ENCODE results near the gene FZD7. TPM values are rescaled to one million over a fixed set of nuclear protein-coding genes. Genes with fewer than 3 reads are reported as not detected.

Gene FZD7
- total and polyA plus RNA-seq, 9 of the 15 experiments (the other 6 are each of a cell fraction or from before 2014, with no cell fraction given), result 0.11 to 2.4 (median 0.69) TPM

GRCh38 chr2:202014318-202014717 is 19.3 kb upstream of the FZD7 start:
- BruUV-seq (replicated peaks), result no TSS peak
- Histone ChIP-seq H3K4me2 (ENCODE audit: insufficient read depth, low read length) (no peak overlapping the region), H3K4me3 (no peak overlapping the region), H3K9me1 (ENCODE audit: control insufficient read depth, insufficient read depth, low read length) (no peaks in the 10 kb centered on the region), H3K79me2 (ENCODE audit: control insufficient read depth, insufficient read depth, low read length) (no peaks in the 10 kb centered on the region), H3K9me3 (replicated peaks; ENCODE audit: control insufficient read depth, insufficient read depth, low read depth, low read length) (no peaks in the 10 kb centered on the region), H2AFZ (ENCODE audit: low read depth, low read length) (no peak overlapping the region), H3K4me1 (replicated peaks in 1 of 2; ENCODE audit: control insufficient read depth in 2 of 2, insufficient read depth in 2 of 2, low read length in 2 of 2) (no peaks in the 10 kb centered on the region; a peak in 2 of 5 replicates), H3K27me3 (ENCODE audit: control insufficient read depth in 2 of 2, insufficient read depth in 2 of 2, low read length in 2 of 2) (peaks cover 0 to 28% of the 10 kb centered on the region in 2 experiments; a peak in 3 of 5 replicates), H3K27ac (ENCODE audit: extremely low read depth, low read depth, low read length) (no peak overlapping the region), H3K9ac (ENCODE audit: insufficient read depth in 1 of 2, low read depth in 2 of 2, low read length in 2 of 2) (no peak overlapping the region), H3K36me3 (ENCODE audit: control insufficient read depth, insufficient read depth, low read length) (no peaks in the 10 kb centered on the region), H4K20me1 (replicated peaks; ENCODE audit: control insufficient read depth, insufficient read depth, low read length) (no peaks in the 10 kb centered on the region; the same call in 1 of the 2 replicates)
- ChIA-PET POLR2A (no interaction called here), CTCF (ENCODE audit: low intra/inter-chr PET ratio) (no interaction called here)
- ATAC-seq (no peak), FAIRE-seq (no peak), DNase-seq (ENCODE audit: extremely low read depth in 1 of 4, low spot score in 3 of 4) (no peak)
- in situ Hi-C loops (cut with MboI), result no loop called here
- no peak for TF ChIP-seq E2F4 (CRISPR knock-in tag; IDR thresholded peaks at IDR 0.05; ENCODE audit: low read depth)
- no peak for TF ChIP-seq RFX7 (CRISPR knock-in tag; IDR thresholded peaks at IDR 0.05)
- TF ChIP-seq ARNT (IDR thresholded peaks at IDR 0.05), result no peak
- no peak for TF ChIP-seq ZNF76 (CRISPR knock-in tag; IDR thresholded peaks at IDR 0.05; ENCODE audit: borderline replicate concordance)
- TF ChIP-seq GATAD2A (IDR thresholded peaks at IDR 0.05), result no peak
- no peak for TF ChIP-seq ZNF398 (CRISPR knock-in tag; IDR thresholded peaks at IDR 0.05)
- no peak for TF ChIP-seq CBX8 (IDR thresholded peaks at IDR 0.05; ENCODE audit: borderline replicate concordance, extremely low read depth, low read depth, low read length, poor library complexity, severe bottlenecking)
- no peak for TF ChIP-seq ATF1 (CRISPR knock-in tag; IDR thresholded peaks at IDR 0.05)
- TF ChIP-seq ATF1 (tag; IDR thresholded peaks at IDR 0.05), result no peak
- TF ChIP-seq ARID1B (IDR thresholded peaks at IDR 0.05), result no peak
- intact Hi-C loops (cut with micrococcal nuclease), result no loop called here
- 0% methylated on average over 6 of the region's 6 CpGs for WGBS (ENCODE audit: insufficient coverage, low coverage, missing lambda C conversion rate)

All from K562 (cell line).